ENCODE results near the gene DCDC2C. TPM values are rescaled to one million over a fixed set of nuclear protein-coding genes. Genes with fewer than 3 reads are reported as not detected.

The DCDC2C gene
- polyA plus RNA-seq, 1 of the 3 experiments (the other 2 are of a cell fraction) = not detected

DNA sequence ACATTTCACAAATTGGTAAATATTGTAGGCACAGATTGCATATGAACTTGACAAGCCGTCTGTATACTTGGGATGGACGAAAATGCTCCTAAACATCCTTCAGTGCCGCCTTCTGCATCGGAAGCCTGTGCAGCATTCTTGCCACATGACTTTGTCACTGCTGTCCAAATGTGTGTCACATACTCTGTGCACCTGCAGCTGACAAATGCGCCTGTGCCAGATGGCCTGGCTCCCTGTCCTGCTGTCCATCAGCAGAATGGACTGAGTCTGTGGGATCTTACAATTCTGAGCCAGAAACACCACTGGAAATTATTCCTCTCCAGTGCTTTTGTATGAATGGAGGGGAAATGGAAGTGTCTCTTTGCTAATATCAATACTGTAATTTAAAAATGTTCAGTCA, 89.9 kb downstream of the DCDC2C start:
- DNase-seq = no peak
- no peak overlapping the region for H3K9ac ChIP-seq
- no peaks in the 10 kb centered on the region for H3K36me3 ChIP-seq (replicated peaks in 1 of 2; ENCODE audit: control insufficient read depth in 1 of 2, insufficient read depth in 2 of 2, low read length in 1 of 2)
- 23% methylated on average over 5 of the region's 5 CpGs for WGBS (ENCODE audit: low lambda C conversion rate)
- no peaks in the 10 kb centered on the region for H3K9me3 ChIP-seq
- TF ChIP-seq TEAD4 (IDR thresholded peaks at IDR 0.05; ENCODE audit: borderline replicate concordance, insufficient read depth) = no peak
- TF ChIP-seq FOXM1 (IDR thresholded peaks at IDR 0.05; ENCODE audit: low read depth) = no peak
- no peak for TF ChIP-seq GATA2 (CRISPR knock-in tag; IDR thresholded peaks at IDR 0.05)
- no peak for TF ChIP-seq FOSL2 (IDR thresholded peaks at IDR 0.05; ENCODE audit: borderline replicate concordance, low read depth)
- no peak for TF ChIP-seq MXI1 (IDR thresholded peaks at IDR 0.05; ENCODE audit: low read depth, low read length)
- TF ChIP-seq, protein P1, sequence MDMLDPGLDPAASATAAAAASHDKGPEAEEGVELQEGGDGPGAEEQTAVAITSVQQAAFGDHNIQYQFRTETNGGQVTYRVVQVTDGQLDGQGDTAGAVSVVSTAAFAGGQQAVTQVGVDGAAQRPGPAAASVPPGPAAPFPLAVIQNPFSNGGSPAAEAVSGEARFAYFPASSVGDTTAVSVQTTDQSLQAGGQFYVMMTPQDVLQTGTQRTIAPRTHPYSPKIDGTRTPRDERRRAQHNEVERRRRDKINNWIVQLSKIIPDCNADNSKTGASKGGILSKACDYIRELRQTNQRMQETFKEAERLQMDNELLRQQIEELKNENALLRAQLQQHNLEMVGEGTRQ (IDR thresholded peaks at IDR 0.05; ENCODE audit: borderline replicate concordance, low read depth, low read length) = no peak
- no peak for TF ChIP-seq MAX (IDR thresholded peaks at IDR 0.05; ENCODE audit: low read depth)
- TF ChIP-seq EZH2phosphoT487 (IDR thresholded peaks at IDR 0.05; ENCODE audit: borderline replicate concordance, low read depth) = no peak
- no peak for TF ChIP-seq NRF1 (IDR thresholded peaks at IDR 0.05; ENCODE audit: low read depth, low read length)
- H4K20me1 ChIP-seq (ENCODE audit: insufficient read depth) = no peaks in the 10 kb centered on the region
- H3K4me2 ChIP-seq = no peak overlapping the region
- no peaks in the 10 kb centered on the region for H3F3A ChIP-seq (replicated peaks; ENCODE audit: insufficient read depth)
- H2AFZ ChIP-seq (ENCODE audit: low read depth) = no peak overlapping the region
- no peaks in the 10 kb centered on the region for H3K79me2 ChIP-seq (ENCODE audit: insufficient read depth)
- H3K27me3 ChIP-seq (ENCODE audit: insufficient read depth) = no peaks in the 10 kb centered on the region
- ChIA-PET CTCF (interaction anchor here (1.5 kb wide), 1 partner anchor 13 kb away, joined by 5 read pairs; no protein-coding TSS in a partner anchor), POLR2A (no interaction called here)
- H3K4me1 ChIP-seq (ENCODE audit: control insufficient read depth in 1 of 2, insufficient read depth in 2 of 2, low read depth in 1 of 2, low read length in 1 of 2) = no peaks in the 10 kb centered on the region
- no peak overlapping the region for H3K27ac ChIP-seq (ENCODE audit: low read depth in 2 of 2, low read length in 1 of 2)
- H3K4me3 ChIP-seq (ENCODE audit: low read depth in 2 of 2, low read length in 1 of 2) = no peak overlapping the region
- H3K9me2 ChIP-seq = no peaks in the 10 kb centered on the region

DNA sequence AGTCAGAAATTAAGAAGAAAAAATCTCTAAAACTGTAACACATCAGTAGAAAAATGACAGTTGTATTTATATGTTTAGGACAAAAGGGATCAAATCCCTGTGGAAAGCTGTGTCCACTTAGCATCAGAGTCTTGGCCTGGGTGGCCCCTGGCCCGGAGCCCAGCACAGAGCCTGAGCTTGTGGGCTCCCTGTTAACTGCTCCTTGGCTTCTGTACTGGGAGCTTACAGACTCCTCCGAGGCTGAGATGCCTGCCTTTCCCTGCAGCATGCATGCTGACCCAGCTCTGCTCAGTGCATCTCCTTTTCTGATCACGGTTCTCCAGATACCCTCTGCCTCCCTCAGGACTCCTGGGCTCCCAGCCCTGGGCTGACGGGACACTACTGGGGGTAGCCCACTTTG, 98.1 kb downstream of the DCDC2C start:
- Histone ChIP-seq H2AFZ (ENCODE audit: low read depth) (no peak overlapping the region), H3K27me3 (ENCODE audit: insufficient read depth) (no peaks in the 10 kb centered on the region), H3K9ac (no peak overlapping the region), H3K9me3 (peaks cover 5% of the 10 kb centered on the region; the same call in 1 of the 2 replicates), H3K4me1 (ENCODE audit: control insufficient read depth in 1 of 2, insufficient read depth in 2 of 2, low read depth in 1 of 2, low read length in 1 of 2) (no peaks in the 10 kb centered on the region; a peak in 1 of 4 replicates), H3K36me3 (replicated peaks in 1 of 2; ENCODE audit: control insufficient read depth in 1 of 2, insufficient read depth in 2 of 2, low read length in 1 of 2) (no peaks in the 10 kb centered on the region), H3K9me2 (no peaks in the 10 kb centered on the region), H3K4me2 (no peak overlapping the region), H4K20me1 (ENCODE audit: insufficient read depth) (no peaks in the 10 kb centered on the region), H3K4me3 (ENCODE audit: low read depth in 2 of 2, low read length in 1 of 2) (no peak overlapping the region), H3K27ac (ENCODE audit: low read depth in 2 of 2, low read length in 1 of 2) (no peak overlapping the region), H3F3A (replicated peaks; ENCODE audit: insufficient read depth) (no peaks in the 10 kb centered on the region), H3K79me2 (ENCODE audit: insufficient read depth) (no peaks in the 10 kb centered on the region)
- DNase-seq = no peak
- 5% methylated on average over 4 of the region's 4 CpGs for WGBS (ENCODE audit: low lambda C conversion rate)
- CTCF ChIA-PET = interaction anchor here (0.7 to 3.1 kb wide), 6 partner anchors 8 to 110 kb away, joined by 3 to 12 read pairs (median 4); no protein-coding TSS in a partner anchor
- POLR2A ChIA-PET = no interaction called here
- no peak for TF ChIP-seq FOXM1 (IDR thresholded peaks at IDR 0.05; ENCODE audit: low read depth)
- no peak for TF ChIP-seq FOSL2 (IDR thresholded peaks at IDR 0.05; ENCODE audit: borderline replicate concordance, low read depth)
- TF ChIP-seq, protein P2, sequence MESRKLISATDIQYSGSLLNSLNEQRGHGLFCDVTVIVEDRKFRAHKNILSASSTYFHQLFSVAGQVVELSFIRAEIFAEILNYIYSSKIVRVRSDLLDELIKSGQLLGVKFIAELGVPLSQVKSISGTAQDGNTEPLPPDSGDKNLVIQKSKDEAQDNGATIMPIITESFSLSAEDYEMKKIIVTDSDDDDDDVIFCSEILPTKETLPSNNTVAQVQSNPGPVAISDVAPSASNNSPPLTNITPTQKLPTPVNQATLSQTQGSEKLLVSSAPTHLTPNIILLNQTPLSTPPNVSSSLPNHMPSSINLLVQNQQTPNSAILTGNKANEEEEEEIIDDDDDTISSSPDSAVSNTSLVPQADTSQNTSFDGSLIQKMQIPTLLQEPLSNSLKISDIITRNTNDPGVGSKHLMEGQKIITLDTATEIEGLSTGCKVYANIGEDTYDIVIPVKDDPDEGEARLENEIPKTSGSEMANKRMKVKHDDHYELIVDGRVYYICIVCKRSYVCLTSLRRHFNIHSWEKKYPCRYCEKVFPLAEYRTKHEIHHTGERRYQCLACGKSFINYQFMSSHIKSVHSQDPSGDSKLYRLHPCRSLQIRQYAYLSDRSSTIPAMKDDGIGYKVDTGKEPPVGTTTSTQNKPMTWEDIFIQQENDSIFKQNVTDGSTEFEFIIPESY (IDR thresholded peaks at IDR 0.05; ENCODE audit: borderline replicate concordance, low read depth) = no peak
- no peak for TF ChIP-seq FOXJ3 (CRISPR knock-in tag; IDR thresholded peaks at IDR 0.05)
- no peak for TF ChIP-seq GATA2 (CRISPR knock-in tag; IDR thresholded peaks at IDR 0.05)
- no peak for TF ChIP-seq NRF1 (IDR thresholded peaks at IDR 0.05; ENCODE audit: low read depth, low read length)
- no peak for TF ChIP-seq YY1 (IDR thresholded peaks at IDR 0.05; ENCODE audit: low read depth)
- no peak for TF ChIP-seq TAF1 (IDR thresholded peaks at IDR 0.05; ENCODE audit: borderline replicate concordance, low read depth, low read length)
- no peak for TF ChIP-seq GABPA (IDR thresholded peaks at IDR 0.05; ENCODE audit: low read depth)
- no peak for TF ChIP-seq CTCF (IDR thresholded peaks at IDR 0.05)
